Hematopoietic multipotent progenitor cell treated with erythropoietin and hydrocortisone succinate and interleukin-3 and kit ligand, for 6 days (in vitro differentiated cells): Measurements from ENCODE around the gene PALM.

ENCODE experiments used
- DNase-seq: peaks from one replicate; pipeline ENCODE4 v3.0.0-alpha.2; 2015

The PALM gene

GRCh38 chr19:752652-753517 lies 44.1 kb downstream of the PALM start:
- peak; percentile 21 for DNase-seq

DNA sequence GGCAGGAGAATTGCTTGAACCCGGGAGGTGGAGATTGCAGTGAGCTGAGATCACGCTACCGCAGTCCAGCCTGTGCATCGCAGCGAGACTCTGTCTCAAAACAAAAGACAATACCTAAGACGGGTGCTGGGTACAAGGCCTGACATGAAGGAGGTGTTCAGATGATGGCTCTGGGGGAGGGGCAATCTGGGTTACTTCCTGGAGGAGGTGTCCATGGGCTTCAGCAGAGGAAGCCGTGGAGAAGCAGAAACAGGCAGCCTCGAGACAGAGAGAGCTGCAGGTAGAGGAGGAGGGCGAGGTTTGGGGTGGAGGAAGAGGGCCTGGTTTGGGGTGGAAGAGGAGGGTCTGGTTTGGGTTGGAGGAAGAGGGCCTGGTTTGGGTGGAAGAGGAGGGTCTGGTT lies 45.8 kb downstream of the PALM start:
- no peak for DNase-seq

GRCh38 chr19:755063-755462 lies 46.3 kb downstream of the PALM start:
- DNase-seq: no peak

DNA sequence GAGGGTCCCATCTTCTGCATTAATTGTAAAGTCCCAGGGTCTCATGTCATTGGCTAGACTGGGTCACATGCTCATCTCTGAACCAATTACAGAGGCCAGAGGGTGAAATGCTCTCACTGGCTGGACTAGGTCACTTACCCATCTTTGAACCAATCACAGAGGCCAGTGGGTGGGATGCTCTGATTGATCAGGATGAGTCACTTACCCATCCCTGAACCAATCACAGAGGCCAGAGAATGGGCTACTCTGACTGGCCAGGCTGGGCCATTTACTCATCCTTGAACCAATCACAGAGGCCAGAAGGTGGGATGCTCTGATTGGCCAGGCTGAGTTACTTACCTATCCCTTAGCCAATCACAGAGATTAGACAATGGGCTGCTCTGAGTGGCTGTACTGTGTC lies 47.5 kb downstream of the PALM start:
- DNase-seq: peak; percentile 57

GRCh38 chr19:756821-757688 lies 48.3 kb downstream of the PALM start:
- no peak for DNase-seq

DNA sequence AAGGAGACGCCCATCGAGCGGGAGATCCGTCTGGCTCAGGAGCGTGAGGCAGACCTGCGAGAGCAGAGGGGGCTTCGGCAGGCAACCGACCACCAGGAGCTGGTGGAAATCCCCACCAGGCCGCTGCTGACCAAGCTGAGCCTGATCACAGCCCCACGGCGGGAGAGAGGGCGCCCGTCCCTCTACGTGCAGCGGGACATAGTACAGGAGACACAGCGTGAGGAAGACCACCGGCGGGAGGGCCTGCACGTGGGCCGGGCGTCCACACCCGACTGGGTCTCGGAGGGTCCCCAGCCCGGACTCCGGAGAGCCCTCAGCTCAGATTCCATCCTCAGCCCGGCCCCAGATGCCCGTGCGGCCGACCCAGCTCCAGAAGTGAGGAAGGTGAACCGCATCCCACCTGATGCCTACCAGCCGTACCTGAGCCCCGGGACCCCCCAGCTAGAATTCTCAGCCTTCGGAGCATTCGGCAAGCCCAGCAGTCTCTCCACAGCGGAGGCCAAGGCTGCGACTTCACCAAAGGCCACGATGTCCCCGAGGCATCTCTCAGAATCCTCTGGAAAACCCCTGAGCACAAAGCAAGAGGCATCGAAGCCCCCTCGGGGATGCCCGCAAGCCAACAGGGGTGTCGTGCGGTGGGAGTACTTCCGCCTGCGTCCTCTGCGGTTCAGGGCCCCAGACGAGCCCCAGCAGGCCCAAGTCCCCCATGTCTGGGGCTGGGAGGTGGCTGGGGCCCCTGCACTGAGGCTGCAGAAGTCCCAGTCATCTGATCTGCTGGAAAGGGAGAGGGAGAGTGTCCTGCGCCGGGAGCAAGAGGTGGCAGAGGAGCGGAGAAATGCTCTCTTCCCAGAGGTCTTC lies 49.3 kb downstream of the PALM start:
- no peak for DNase-seq

GRCh38 chr19:763181-763580 lies 54.4 kb downstream of the PALM start:
- no peak for DNase-seq

GRCh38 chr19:763869-764268 lies 55.1 kb downstream of the PALM start:
- DNase-seq: no peak

- no peak for DNase-seq
Observed at GRCh38 chr19:764301-764700, 55.6 kb downstream of the PALM start.

- no peak for DNase-seq
Observed at GRCh38 chr19:765179-765738, 56.5 kb downstream of the PALM start.

- no peak for DNase-seq
Observed at GRCh38 chr19:768424-768823, 59.7 kb downstream of the PALM start.

DNA sequence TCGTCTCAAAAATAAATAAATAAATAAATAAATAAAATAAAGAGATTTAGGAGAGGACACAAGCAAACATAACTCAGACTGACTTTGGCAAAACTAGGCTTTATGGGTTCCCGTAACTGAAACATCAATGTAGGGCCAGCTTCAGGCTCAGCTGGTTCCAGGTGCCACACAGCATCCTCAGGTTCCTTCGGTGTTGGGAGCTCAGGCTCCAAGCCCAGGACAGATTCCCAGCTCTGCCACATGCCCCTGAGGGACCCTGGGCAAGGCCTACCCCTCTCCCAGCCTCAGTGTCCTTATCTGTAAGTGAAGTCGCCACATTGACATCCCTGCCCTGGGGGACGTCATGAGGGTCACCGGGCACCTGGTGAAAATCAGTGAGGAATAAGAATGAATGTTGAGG lies 60.9 kb downstream of the PALM start:
- no peak for DNase-seq

DNA sequence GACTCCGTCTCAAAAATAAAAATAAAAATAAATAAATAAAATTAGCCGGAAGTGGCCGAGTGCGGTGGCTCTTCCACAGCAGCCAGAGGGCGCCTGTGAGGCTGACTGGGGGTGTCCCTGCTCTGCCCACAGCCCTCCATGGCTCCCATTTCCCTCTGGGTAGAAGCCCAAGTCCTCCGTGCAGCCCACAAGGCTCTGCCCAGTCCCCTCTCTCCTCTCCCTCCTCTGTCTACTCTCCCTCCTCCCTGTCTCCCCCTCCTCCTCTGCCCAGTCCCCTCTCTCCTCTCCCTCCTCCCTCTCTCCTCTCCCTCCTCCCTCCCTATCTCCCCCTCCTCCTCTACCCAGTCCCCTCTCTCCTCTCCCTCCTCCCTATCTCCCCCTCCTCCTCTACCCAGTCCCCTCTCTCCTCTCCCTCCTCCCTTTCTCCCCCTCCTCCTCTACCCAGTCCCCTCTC lies 62.6 kb downstream of the PALM start:
- peak; percentile 87 for DNase-seq

DNA sequence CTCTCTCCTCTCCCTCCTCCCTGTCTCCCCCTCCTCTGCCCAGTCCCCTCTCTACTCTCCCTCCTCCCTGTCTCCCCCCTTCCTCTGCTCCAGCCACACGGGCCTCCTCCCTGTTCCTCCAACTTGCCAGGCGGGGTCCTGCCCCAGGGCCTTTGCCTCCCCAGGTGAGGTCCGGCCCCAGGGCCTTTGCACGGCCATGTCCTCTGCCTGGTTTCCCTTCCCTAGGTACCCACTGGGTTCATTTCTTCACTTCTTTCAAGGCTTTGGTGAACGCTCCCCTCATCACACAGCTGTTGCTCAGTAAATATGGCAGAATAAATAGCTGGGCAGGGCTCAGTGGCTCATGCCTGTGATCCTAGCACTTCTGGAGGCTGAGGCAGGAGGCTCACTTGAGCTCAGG lies 63.3 kb downstream of the PALM start:
- DNase-seq: no peak

DNA sequence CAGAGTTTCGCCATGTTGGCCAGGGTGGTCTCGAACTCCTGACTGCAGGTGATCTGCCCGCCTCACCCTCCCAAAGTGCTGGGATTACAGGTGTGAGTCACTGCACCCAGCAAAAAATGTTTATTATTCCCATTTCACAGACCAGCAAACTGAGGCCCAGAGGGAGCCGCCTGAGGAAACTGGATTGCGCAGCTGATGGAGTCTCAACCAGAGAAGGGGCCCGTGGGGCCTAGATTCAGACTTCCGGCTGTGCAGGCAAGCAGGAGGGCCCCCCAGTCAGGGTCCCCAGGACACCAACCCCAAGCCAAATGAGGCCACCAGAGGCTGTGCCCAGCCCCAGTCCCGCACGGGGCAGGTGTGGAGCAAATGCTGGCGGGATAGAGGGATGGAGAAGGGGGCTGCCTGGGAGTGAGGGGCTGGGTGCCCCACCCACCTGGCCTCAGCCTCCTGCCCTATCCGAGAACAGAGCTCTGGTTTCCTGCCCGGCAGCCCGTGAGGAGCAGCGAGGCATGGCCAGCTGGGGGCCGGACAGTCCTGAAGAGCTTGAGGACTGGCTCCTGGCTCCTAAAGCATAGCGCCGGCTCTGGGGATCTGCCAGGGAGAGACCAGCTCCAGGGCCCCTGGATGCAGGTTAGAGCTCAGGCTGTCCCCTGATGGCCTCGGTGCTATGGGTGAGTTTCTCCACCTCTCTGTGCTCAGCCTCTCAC lies 64.1 kb downstream of the PALM start:
- DNase-seq: no peak

DNA sequence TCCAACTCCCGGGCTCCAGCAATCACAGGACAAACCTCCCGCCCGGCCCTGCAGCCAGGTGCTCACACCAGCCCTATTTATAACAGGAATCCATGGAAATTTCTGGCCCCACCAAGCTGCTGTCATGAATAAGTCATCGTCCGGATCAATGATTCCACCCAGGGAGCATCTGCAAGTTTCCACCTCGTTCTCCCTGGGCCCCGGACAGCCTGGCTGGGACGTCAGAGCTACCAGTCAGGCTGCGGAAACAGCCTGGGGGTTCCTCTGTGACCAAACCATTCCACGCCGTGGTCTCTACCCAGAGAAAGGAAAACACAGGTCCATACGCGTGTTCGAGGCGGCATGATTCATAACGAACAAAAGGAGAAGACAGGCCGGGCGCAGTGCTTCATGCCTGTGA lies 67.8 kb downstream of the PALM start:
- no peak for DNase-seq

DNA sequence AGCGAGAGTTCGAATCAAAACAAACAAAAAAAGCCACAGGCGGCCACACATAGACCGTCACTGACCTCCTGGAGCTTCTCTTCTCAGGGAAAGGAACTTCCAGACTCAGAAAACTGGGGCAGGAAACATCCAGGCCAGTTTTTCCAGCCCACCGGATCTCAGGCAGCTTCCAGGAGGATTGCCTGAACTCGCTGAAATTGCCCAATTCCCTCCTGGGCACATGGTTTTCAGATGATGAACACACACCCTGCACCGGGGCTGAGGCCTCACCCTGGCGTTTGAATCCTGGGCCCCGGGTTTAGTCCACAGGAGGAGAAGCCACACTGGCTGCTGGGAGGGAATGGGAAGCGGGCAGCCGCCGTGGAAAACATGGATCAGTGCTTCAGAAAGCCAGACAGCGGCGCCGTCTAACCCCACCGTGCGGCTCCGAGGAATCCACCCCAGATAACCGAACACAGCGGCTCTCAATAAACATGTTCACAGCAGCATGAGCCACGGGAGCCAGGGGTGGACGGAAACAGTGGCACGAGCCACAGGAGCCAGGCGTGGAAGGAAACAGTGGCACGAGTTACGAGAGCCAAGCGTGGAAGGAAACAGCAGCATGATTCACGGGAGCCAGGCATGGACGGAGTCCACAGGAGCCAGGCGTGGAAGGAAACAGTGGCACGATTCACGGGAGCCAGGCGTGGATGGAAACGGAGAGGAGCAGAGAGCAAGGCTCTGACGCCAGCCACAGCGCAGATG lies 70.3 kb downstream of the PALM start:
- DNase-seq: no peak

- no peak for DNase-seq
Observed at GRCh38 chr19:780935-781334, 72.2 kb downstream of the PALM start.

DNA sequence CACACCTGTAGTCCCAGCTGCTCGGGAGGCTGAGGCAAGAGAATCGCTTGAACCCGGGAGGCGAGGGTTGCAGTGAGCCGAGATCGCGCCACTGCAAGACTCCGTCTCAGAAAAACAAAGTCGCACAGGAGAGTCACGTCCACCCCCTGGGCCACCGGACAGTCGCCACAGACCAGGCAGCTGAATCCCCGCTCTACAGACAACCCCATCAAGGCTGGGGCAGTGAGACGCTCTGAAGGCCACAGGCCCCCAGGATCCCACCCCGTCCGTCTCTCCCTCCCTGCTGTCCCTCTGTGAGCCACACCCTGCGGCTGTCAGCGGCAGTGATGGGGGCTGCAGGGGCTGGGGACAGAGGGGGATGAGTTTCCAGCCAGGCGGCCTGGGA lies 73.1 kb downstream of the PALM start:
- no peak for DNase-seq

- DNase-seq: no peak
Observed at GRCh38 chr19:782185-782877, 73.6 kb downstream of the PALM start.
